Kidney (tissue), 14 donors: ENCODE results near the gene CUX1. TPM values are rescaled to one million over a fixed set of nuclear protein-coding genes. Genes with fewer than 3 reads are reported as not detected.

Experiments
- DNase-seq, 5 donors: peaks; one replicate each; pipeline ENCODE4 v3.0.0-alpha.2; 2013 to 2020
- FAIRE-seq: peaks from 2 replicates; lab custom pipeline; 2012; peaks lifted over from hg19 to GRCh38; lab: Jason Lieb, UNC
- H3K27ac ChIP-seq, 2 donors: one replicate each; pipeline ENCODE4 v1.7.0; 2013; ENCODE audit warnings: low read depth in 2 of 2, low read length in 2 of 2, inconsistent platforms in 1 of 2
- H3K27me3 ChIP-seq: one replicate; pipeline ENCODE4 v1.7.1; 2013; ENCODE audit warnings: low read length, inconsistent platforms; ENCODE audit not compliant: control insufficient read depth, insufficient read depth
- H3K36me3 ChIP-seq, 3 donors: one replicate each; pipeline versions ENCODE4 v1.7.0 to v1.7.1; 2013; ENCODE audit warnings: low read length in 3 of 3, control low read depth in 1 of 3, inconsistent platforms in 1 of 3; ENCODE audit not compliant: insufficient read depth in 3 of 3, control insufficient read depth in 2 of 3
- H3K4me1 ChIP-seq, 3 donors: one replicate each; pipeline versions ENCODE4 v1.7.0 to v1.7.1; 2013; ENCODE audit warnings: low read length in 3 of 3, inconsistent platforms in 1 of 3, low read depth in 1 of 3; ENCODE audit not compliant: control insufficient read depth in 2 of 3, insufficient read depth in 2 of 3
- H3K4me3 ChIP-seq, 3 donors: one replicate each; pipeline versions ENCODE4 v1.7.0 to v1.8.1; 2013; ENCODE audit warnings: low read length in 3 of 3, control low read depth in 1 of 3, inconsistent platforms in 1 of 3
- H3K9ac ChIP-seq, 3 donors: one replicate each; pipeline versions ENCODE4 v1.7.0 to v1.7.1; 2013; ENCODE audit warnings: low read length in 3 of 3, control low read depth in 1 of 3, inconsistent platforms in 1 of 3
- H3K9me3 ChIP-seq, 3 donors: one replicate each; pipeline versions ENCODE4 v1.7.0 to v1.7.1; 2013; ENCODE audit warnings: low read length in 3 of 3, control low read depth in 1 of 3, inconsistent platforms in 1 of 3; ENCODE audit not compliant: control insufficient read depth in 2 of 3, insufficient read depth in 1 of 3
- CTCF ChIP-seq: IDR thresholded peaks from 3 replicates; pipeline ENCODE4 v1.5.1; 2012; ENCODE audit warnings: mild to moderate bottlenecking, moderate library complexity, borderline replicate concordance; ENCODE audit not compliant: insufficient read depth; ENCODE audit errors: extremely low read depth
- intact Hi-C: fragments of 100-400 bp; cut with DNase I; formaldehyde crosslinking; loops from one replicate; pipeline ENCODE4 v1.11.1; 2022
- polyA plus RNA-seq: library from polyadenylated mRNA; stranded (reverse); fragments of 350-450 nt; fragmentation: Illumina TruSeq; extraction: RNeasy Lipid Tissue Mini Kit (QIAGEN cat#74804); gene quantifications from one replicate; pipeline ENCODE4 v1.2.3, GENCODE V29; 2014; ENCODE audit warnings: low read depth, low replicate concordance; ENCODE audit not compliant: insufficient read depth
- total RNA-seq: library from RNA; stranded (reverse); fragmentation: NEBNext Ultra II Directional; extraction: Animal tissue kit (Norgen Biotek cat#: 25700); gene quantifications from one replicate; pipeline ENCODE4 v1.2.1, GENCODE V29; 2021
- donor health status: control.
- donor health status: control.
- donor health status: control.
- donor health status: control.
- donor health status: control.
- donor health status: DM: yes; HTN: yes; CAD: no.
- donor health status: Normal renal cell carcinoma (clear cell type).

Gene CUX1
- total and polyA plus RNA-seq, 2 donors from 2014 or later = 71.4 to 126 TPM

GRCh38 chr7:101943306-101943705 lies 125.9 kb downstream of the CUX1 start:
- no peak overlapping the region for H3K27ac ChIP-seq
- peaks cover 0 to 33% (median 27%) of the 10 kb centered on the region in 3 donors for H3K4me1 ChIP-seq
- H3K27me3 ChIP-seq = no peaks in the 10 kb centered on the region
- no peak overlapping the region for H3K9ac ChIP-seq
- FAIRE-seq (no peak), DNase-seq (no peak)
- H3K36me3 ChIP-seq = no peaks in the 10 kb centered on the region
- intact Hi-C loops = no loop called here
- no peak for TF ChIP-seq CTCF
- no peak overlapping the region for H3K4me3 ChIP-seq
- no peaks in the 10 kb centered on the region for H3K9me3 ChIP-seq

GRCh38 chr7:101943889-101944600 lies 126.6 kb downstream of the CUX1 start:
- FAIRE-seq = no peak
- H3K9ac ChIP-seq = no peak overlapping the region

GRCh38 chr7:101944611-101945010 lies 127.2 kb downstream of the CUX1 start:
- FAIRE-seq = no peak
- Histone ChIP-seq H3K4me1 (peaks cover 0 to 37% (median 28%) of the 10 kb centered on the region in 3 donors), H3K27ac (no peak overlapping the region), H3K27me3 (no peaks in the 10 kb centered on the region), H3K9ac (no peak overlapping the region), H3K9me3 (no peaks in the 10 kb centered on the region), H3K4me3 (no peak overlapping the region), H3K36me3 (no peaks in the 10 kb centered on the region)
- no peak for TF ChIP-seq CTCF
- intact Hi-C loops = no loop called here
- DNase-seq = no peak

More at GRCh38 chr7:101943889-101944600, 126.6 kb downstream of the CUX1 start:
- TF ChIP-seq CTCF = no peak
- Histone ChIP-seq H3K9me3 (no peaks in the 10 kb centered on the region), H3K4me3 (no peak overlapping the region), H3K36me3 (no peaks in the 10 kb centered on the region), H3K27me3 (no peaks in the 10 kb centered on the region), H3K27ac (no peak overlapping the region), H3K4me1 (peaks cover 0 to 37% (median 28%) of the 10 kb centered on the region in 3 donors)
- intact Hi-C loops = no loop called here
- no peak for DNase-seq
